NCI-H128 (cell line): ENCODE data around the gene SCAMP4.
A peak's percentile ranks its signal among the peaks of the same experiment; 100 is the strongest.

Experiments used
- DNase-seq: peaks from one replicate; lab custom pipeline; 2025; ENCODE audit not compliant: unreplicated experiment; lab: John Stamatoyannopoulos, UW

The SCAMP4 gene

DNA sequence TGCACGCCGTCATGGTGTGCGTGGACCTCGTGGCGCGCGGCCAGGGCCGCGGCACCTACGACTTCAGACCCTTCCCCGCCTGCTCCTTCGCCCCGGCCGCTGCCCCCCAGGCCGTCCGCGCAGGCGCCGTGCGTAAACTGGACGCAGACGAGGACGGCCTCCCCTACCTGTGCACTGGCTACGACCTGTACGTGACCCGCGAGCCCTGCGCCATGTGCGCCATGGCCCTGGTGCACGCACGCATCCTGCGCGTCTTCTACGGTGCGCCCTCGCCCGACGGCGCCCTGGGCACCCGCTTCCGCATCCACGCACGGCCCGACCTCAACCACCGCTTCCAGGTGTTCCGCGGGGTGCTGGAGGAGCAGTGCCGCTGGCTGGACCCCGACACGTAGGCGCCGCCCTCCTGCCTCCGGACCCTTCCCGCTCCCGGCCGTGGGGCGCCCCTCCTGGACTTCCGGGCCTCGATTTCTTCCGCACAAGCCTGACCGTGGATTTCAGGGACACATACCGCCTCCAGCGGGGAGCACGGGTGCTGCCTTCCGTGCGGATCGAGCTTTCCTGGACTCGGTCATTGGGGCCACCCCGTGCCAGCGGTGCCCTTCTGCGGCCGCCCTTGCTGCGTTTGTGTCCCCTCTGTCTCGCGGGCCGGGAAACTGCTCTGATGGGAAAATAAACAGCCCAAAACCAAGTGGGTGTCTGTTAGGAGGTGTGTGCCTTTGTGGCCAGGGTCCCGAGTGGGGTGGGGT lies 7.7 kb downstream of the SCAMP4 start:
- DNase-seq, result no peak

DNA sequence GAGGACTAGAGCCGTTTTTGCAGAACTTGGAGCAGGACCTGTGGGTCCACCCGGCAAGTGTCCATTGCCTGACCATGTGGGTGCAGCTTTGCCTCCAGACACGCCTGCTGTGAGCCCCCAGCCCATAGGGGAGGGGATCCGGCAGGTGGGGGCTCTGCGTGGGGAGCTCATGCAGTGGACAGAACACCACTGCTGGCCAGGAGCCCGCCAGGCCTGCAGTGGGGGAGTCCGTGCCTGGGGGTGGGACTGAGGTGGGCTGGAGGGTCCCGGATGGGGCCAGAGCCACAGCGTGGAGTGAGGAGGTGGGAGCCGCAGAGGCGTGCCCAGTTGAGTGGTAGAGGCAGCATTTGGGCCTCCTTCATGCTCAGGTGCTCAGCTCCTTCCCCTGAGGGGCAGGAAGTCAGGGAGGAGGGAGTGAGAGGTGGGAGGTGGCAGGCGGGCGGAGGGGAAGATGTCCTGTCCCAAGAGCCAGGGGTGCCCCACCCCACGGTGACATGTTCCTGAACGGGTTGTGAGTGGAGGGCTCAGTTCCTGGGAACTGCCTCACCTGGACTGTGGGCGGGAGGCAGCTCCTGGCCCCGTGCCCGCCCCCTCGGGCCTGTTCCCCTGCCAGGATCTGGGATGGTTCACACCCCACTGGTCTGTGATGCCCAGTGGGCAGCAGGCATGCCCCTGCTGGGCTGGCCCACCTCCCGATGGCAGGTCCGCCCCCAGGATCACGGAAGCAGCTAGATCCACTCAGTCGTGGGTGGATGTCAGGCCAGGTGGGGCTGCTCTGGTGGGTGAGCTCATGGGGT lies 8.8 kb downstream of the SCAMP4 start:
- no peak for DNase-seq

- DNase-seq, result no peak
Measured at GRCh38 chr19:1914826-1915341, 9.7 kb downstream of the SCAMP4 start.

DNA sequence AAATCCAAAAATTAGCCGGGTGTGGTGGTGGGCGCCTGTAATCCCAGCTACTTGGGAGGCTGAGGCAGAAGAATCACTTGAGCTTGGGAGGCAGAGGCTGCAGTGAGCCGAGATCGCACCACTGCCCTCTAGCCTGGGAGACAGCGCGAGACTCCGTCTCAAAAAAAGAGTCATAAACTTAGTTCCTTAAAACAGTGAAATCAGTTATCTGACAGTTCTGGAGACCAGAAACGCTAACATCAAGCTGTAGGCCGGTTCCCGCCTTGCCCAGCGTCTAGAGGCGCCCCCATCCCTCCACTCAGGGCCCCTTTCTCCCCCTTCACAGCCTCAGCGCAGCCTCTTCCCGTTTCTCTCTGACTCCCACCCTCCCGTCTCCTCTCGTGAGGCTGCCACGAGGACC lies 11.9 kb downstream of the SCAMP4 start:
- no peak for DNase-seq

- no peak for DNase-seq
Measured at GRCh38 chr19:1917926-1918325, 12.7 kb downstream of the SCAMP4 start.

GRCh38 chr19:1918975-1919374 lies 13.8 kb downstream of the SCAMP4 start:
- no peak for DNase-seq

- DNase-seq, result no peak
Measured at GRCh38 chr19:1920644-1921043, 15.4 kb downstream of the SCAMP4 start.

- no peak for DNase-seq
Measured at GRCh38 chr19:1921326-1921725, 16.1 kb downstream of the SCAMP4 start.

DNA sequence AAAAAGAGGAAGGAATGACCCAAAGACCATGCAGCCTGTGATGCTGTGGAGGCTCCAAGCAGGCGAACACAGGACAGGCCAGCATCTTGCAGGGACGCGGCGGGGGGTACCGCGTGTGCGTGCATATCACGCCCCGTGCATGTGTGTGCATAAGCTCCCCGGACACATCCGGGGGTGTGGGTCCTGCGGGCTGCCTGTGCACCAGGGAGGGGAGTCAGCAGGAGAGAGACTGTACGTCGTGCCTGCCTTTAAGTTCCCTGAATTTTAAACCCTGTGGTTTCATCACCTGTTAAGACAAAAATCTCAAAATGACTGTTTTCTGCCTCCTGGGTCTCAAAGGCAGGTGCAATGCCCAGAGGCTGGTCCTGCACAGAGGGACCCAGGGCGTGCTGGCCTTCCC lies 16.6 kb downstream of the SCAMP4 start:
- DNase-seq, result no peak

GRCh38 chr19:1922803-1923202 lies 17.6 kb downstream of the SCAMP4 start:
- no peak for DNase-seq

DNA sequence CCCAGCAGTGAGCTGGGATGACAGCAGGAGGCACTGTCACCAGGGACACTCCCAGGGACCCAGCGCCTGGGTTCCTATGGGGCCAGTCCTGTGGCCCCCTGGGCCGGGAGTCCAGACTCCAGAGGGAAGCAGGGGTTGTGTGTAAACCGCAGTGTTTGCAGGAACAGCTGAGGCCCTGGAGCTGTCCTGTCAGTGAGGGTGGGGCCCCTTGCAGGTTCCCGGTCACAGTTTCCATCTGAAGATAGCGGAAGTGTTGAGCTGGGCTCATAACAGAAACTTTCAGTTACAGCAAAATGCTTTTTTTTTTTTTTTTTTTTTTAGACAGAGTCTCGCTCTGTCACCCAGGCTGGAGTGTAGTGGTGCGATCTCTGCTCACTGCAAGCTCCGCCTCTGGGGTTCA lies 18.1 kb downstream of the SCAMP4 start:
- DNase-seq, result no peak

DNA sequence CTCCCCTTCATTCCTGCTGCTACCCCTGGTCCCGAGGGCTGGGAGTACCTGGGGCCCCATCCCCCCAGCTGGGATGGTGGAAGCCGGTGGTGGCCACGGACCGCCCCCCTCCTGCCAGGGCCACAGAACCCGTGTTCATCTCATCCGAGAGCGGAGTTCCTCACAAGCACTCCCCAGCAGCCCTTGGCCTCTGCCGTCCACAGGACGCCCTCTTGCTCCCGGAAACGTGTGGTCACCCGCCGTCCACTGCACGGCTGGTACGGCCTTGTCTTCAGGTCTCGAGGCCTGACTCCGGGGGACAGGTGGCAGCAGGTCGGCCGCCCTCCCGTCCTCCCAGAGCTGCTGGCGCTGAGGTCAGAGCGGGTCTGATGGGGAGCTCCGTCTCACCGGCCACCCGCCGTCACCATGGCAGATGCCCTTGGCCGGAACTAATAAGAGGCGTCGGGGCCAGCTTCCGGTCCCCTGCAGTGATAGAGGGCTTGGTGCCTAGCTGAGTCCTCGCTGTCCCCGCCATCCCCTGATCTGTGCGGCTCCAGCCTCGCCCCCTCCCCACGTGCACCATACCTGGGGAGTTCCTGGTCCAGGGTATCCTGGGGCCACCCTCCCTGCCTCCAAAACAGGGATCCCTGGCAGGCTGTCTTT lies 19.2 kb downstream of the SCAMP4 start:
- no peak for DNase-seq

- DNase-seq, result no peak
Measured at GRCh38 chr19:1925544-1925943, 20.3 kb downstream of the SCAMP4 start.

DNA sequence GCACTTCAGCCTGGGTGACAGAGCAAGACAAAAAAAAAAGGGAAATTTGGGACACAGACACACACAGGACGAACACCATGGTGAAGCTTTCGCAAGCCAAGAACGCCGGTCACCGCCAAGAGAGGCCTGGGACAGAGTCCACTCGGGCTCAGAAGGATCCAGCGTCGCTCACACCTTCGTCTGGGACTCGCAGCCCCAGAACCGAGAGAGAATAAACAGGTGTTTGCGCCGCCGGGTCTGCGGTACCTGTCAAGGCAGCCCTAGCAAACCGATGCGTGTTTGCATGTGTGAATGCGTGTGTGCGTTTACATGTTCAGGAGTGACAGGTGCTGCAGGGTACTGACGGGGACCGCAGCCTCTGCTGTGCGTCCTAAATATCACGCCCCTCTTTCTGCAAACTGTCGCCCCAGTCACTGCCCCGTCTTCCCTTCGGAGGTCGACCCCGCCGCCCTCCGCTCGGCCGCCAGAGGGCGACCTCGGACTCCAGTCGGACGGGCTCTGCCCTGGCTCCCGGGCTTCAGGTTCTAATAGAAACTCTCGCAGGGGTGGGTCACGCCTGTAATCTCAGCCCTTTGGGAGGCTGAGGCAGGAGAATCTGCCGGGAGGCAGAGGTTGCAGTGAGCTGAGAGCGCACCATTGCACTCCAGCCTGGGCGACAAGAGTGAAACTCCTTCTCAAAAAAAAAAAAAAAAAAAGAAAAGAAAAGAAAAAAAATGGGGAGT lies 24.0 kb downstream of the SCAMP4 start:
- peak; percentile 68 for DNase-seq

DNA sequence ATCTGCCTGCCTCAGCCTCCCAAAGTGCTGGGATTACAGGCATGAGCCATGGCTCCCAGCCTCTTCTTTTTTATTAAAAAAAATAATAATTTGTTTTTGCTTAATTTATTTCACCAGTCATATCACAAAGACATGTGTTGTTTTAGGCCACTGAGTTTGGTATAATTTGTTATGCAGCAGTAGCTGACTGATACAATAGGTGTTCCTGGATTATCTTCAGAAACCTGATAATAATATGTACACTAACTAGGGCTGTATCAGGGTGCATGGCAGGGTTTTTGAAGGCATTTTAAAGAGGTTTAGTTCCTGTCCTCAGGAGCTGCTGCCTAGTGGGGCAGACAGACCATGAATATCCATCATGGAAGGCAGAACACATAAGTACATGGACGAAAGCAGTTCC lies 26.2 kb downstream of the SCAMP4 start:
- no peak for DNase-seq

DNA sequence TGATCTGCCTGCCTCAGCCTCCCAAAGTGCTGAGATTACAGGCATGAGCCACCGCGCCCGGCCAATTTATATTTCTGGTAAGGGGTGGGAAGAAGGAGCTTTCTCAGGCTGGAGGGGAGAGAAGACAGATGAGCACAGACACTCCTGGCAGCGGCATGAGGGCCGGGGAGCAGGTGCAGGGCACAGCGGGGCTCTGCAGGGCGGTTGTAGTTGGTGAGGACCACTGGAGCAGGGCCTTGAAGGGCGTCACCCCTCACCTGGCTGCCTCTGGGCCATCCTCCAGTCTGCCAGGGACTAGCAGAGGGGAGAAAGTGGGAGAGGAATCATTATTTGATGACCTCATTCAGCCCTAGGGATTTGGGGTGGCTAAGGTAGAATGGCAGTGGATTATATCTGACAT lies 27.2 kb downstream of the SCAMP4 start:
- no peak for DNase-seq

DNA sequence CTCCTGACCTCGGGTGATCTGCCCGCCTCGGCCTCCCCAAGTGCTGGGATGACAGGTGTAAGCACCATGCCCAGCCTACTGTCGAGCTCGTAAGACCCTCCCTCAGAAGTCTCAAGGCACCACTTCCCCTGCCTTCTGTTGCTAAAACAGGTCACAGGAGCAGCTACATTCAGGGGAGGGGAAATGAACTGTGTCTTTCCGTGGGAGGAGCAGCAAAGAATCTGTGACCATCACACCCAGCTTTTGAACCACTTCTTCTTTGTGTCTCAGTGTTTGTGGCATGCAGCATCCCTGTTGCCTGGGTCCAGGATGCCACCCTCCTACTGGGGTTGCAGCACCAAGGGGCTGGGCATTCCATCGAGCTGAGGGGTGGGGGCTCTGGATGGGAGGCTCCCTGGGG lies 28.0 kb downstream of the SCAMP4 start:
- DNase-seq, result no peak

- DNase-seq, result no peak
Measured at GRCh38 chr19:1933942-1934341, 28.7 kb downstream of the SCAMP4 start.

- DNase-seq, result no peak
Measured at GRCh38 chr19:1935484-1936208, 30.4 kb downstream of the SCAMP4 start.

GRCh38 chr19:1936430-1936829 lies 31.2 kb downstream of the SCAMP4 start:
- no peak for DNase-seq
